Esophagus squamous epithelium (tissue), 4 donors: Measurements from ENCODE around the gene MYG1.

ENCODE experiments used
- CTCF ChIP-seq, 6 experiments: fragments of 450-650 bp in 4 of 6; fragments of 200-600 bp in 2 of 6; sonication (generic) in 2 of 6; IDR thresholded peaks; one replicate each; pipeline ENCODE4 v1.5.1; 2016 to 2019; ENCODE audit warnings: antibody characterized with exemption in 6 of 6, mild to moderate bottlenecking in 4 of 6, moderate library complexity in 4 of 6
- POLR2A ChIP-seq, 4 donors: fragments of 450-650 bp; IDR thresholded peaks; one replicate each; pipeline ENCODE4 v1.6.1; 2017; ENCODE audit warnings: antibody characterized with exemption in 4 of 4, mild to moderate bottlenecking in 4 of 4, moderate library complexity in 3 of 4

DNA sequence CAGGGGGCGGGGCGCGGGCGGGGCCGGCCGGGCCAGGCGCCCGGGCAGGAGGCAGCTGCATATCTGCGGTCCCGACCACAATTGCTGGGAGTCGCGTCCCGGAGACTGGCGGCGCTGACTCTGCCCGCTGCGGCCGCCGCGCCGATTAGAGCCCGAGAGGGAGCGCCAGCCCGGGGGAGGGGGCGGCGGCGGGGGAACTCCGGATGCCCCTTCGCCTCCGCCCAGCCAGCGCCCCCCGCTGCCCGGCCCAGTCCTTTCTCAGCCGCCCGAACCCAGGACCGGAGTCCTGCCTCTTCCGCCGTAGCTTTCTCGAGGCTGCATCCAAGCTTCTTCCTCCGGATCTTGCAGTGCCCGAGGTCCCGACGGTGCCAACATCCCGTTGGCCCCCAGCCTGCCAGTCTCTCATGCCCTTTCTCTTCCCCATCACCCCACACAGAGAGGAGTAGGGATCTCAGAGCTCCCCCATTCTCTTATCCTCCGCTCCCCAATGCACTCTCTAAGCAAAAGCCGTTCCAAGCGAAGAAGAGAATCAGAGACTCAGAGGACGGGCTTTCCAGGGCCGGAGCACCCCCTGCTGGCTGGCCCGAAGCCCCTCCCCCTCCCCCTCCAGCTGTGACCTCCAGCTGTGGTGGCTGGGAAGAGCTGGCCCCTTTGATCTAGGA, 45.5 kb downstream of the MYG1 start:
- peak in 1 of 4 donors; percentile 49 for TF ChIP-seq POLR2A (IDR thresholded peaks at IDR 0.05)
- TF ChIP-seq CTCF (IDR thresholded peaks at IDR 0.05), result peak; percentile 60 to 75 (median 68)
